MM.1S (cell line): ENCODE results near the gene GPC5.

Experiments
- DNase-seq: peaks from one replicate; pipeline ENCODE4 v3.0.0-alpha.2; 2015
- H2AFZ ChIP-seq: fragments of 300-600 bp; sonication (generic); 2 replicates; pipeline ENCODE4 v1.6.0; 2016; ENCODE audit warnings: antibody characterized with exemption, low read length
- H3F3A ChIP-seq: fragments of 300-600 bp; sonication (generic); 2 replicates; pipeline ENCODE4 v1.6.1; 2016; ENCODE audit warnings: mild to moderate bottlenecking, antibody characterized with exemption, low read length, moderate library complexity, mixed read lengths; ENCODE audit not compliant: insufficient read depth
- H3K27ac ChIP-seq: fragments of 300-600 bp; sonication (generic); 2 replicates; pipeline ENCODE4 v1.5.1; 2016; ENCODE audit warnings: mild to moderate bottlenecking, low read length
- H3K27me3 ChIP-seq: fragments of 300-600 bp; sonication (generic); replicated peaks from 2 replicates; pipeline ENCODE4 v1.6.0; 2016; ENCODE audit warnings: low read length; ENCODE audit not compliant: insufficient read depth
- H3K36me3 ChIP-seq: fragments of 300-600 bp; sonication (generic); replicated peaks from 2 replicates; pipeline ENCODE4 v1.6.1; 2016; ENCODE audit warnings: mild to moderate bottlenecking, low read length, mixed read lengths; ENCODE audit not compliant: insufficient read depth
- H3K4me1 ChIP-seq: fragments of 300-600 bp; sonication (generic); 2 replicates; pipeline ENCODE4 v1.6.1; 2016; ENCODE audit warnings: low read length, mixed read lengths
- H3K4me2 ChIP-seq: fragments of 300-600 bp; sonication (generic); 2 replicates; pipeline ENCODE4 v1.6.0; 2016; ENCODE audit warnings: low read depth, low read length
- H3K4me3 ChIP-seq: fragments of 300-600 bp; sonication (generic); 2 replicates; pipeline ENCODE4 v1.5.1; 2016; ENCODE audit warnings: low read length, mixed read lengths
- H3K79me2 ChIP-seq: fragments of 300-600 bp; sonication (generic); 2 replicates; pipeline ENCODE4 v1.6.1; 2016; ENCODE audit warnings: mixed run types, low read length, mixed read lengths
- H3K9ac ChIP-seq: fragments of 300-600 bp; sonication (generic); 2 replicates; pipeline ENCODE4 v1.6.1; 2016; ENCODE audit warnings: low read length, mixed read lengths
- H3K9me2 ChIP-seq: fragments of 300-600 bp; sonication (generic); replicated peaks from 2 replicates; pipeline ENCODE4 v1.6.1; 2016; ENCODE audit warnings: mild to moderate bottlenecking, low read length, mixed read lengths; ENCODE audit not compliant: insufficient read depth
- H3K9me3 ChIP-seq: fragments of 300-600 bp; sonication (generic); replicated peaks from 2 replicates; pipeline ENCODE4 v1.6.1; 2016; ENCODE audit warnings: mild to moderate bottlenecking, low read length, mixed read lengths; ENCODE audit not compliant: insufficient read depth
- H4K20me1 ChIP-seq: fragments of 300-600 bp; sonication (generic); 2 replicates; pipeline ENCODE4 v1.6.1; 2016; ENCODE audit warnings: mild to moderate bottlenecking, low read length, moderate library complexity, mixed read lengths; ENCODE audit not compliant: insufficient read depth
- CTCF ChIP-seq: fragments of 300-600 bp; sonication (generic); IDR thresholded peaks from 2 replicates; pipeline ENCODE4 v1.5.1; 2016; ENCODE audit warnings: antibody characterized with exemption, low read length, mixed read lengths
- EZH2 ChIP-seq: fragments of 300-600 bp; sonication (generic); optimal IDR thresholded peaks from 2 replicates; pipeline ENCODE3; 2017; ENCODE audit warnings: low read depth, mild to moderate bottlenecking, antibody characterized with exemption, low read length, mixed read lengths
- EZH2phosphoT487 ChIP-seq: fragments of 300-600 bp; sonication (generic); IDR thresholded peaks from 2 replicates; pipeline ENCODE4 v1.6.1; 2018; ENCODE audit warnings: antibody characterized with exemption, low read length

Gene GPC5

GRCh38 chr13:92622905-92623304 is 1224.5 kb downstream of the GPC5 start:
- H3K27ac ChIP-seq: no peak overlapping the region
- no peaks in the 10 kb centered on the region for H3K27me3 ChIP-seq
- no peaks in the 10 kb centered on the region for H3K9me3 ChIP-seq
- H3K4me3 ChIP-seq: no peak overlapping the region
- H3K36me3 ChIP-seq: no peaks in the 10 kb centered on the region
- no peak overlapping the region for H3K9ac ChIP-seq
- no peak overlapping the region for H3K4me2 ChIP-seq
- H3F3A ChIP-seq: no peaks in the 10 kb centered on the region
- TF ChIP-seq CTCF: no peak
- no peak for TF ChIP-seq EZH2phosphoT487
- TF ChIP-seq EZH2: no peak
- H3K79me2 ChIP-seq: no peaks in the 10 kb centered on the region
- H3K9me2 ChIP-seq: no peaks in the 10 kb centered on the region
- no peaks in the 10 kb centered on the region for H3K4me1 ChIP-seq
- no peak for DNase-seq
- H4K20me1 ChIP-seq: no peaks in the 10 kb centered on the region
- no peak overlapping the region for H2AFZ ChIP-seq

- Histone ChIP-seq H3K9ac (no peak overlapping the region), H3K79me2 (no peaks in the 10 kb centered on the region), H3K27me3 (no peaks in the 10 kb centered on the region), H3K4me2 (no peak overlapping the region), H3K4me3 (no peak overlapping the region), H2AFZ (no peak overlapping the region), H3F3A (no peaks in the 10 kb centered on the region), H3K27ac (no peak overlapping the region), H3K9me3 (no peaks in the 10 kb centered on the region), H3K36me3 (no peaks in the 10 kb centered on the region), H3K9me2 (no peaks in the 10 kb centered on the region), H4K20me1 (no peaks in the 10 kb centered on the region), H3K4me1 (no peaks in the 10 kb centered on the region)
- TF ChIP-seq CTCF: no peak
- TF ChIP-seq EZH2: no peak
- no peak for TF ChIP-seq EZH2phosphoT487
- no peak for DNase-seq
Observed at GRCh38 chr13:92626274-92626673, 1227.9 kb downstream of the GPC5 start.

GRCh38 chr13:92640936-92641335 is 1242.5 kb downstream of the GPC5 start:
- H3K9me2 ChIP-seq: no peaks in the 10 kb centered on the region
- H3K27ac ChIP-seq: no peak overlapping the region
- H3K4me2 ChIP-seq: no peak overlapping the region
- TF ChIP-seq CTCF (no peak), EZH2 (no peak), EZH2phosphoT487 (no peak)
- DNase-seq: no peak
- H3K27me3 ChIP-seq: no peaks in the 10 kb centered on the region
- no peaks in the 10 kb centered on the region for H3K36me3 ChIP-seq
- H3K9ac ChIP-seq: no peak overlapping the region
- no peaks in the 10 kb centered on the region for H3K4me1 ChIP-seq
- no peaks in the 10 kb centered on the region for H3F3A ChIP-seq
- H3K4me3 ChIP-seq: no peak overlapping the region
- no peaks in the 10 kb centered on the region for H3K9me3 ChIP-seq
- no peaks in the 10 kb centered on the region for H3K79me2 ChIP-seq
- no peak overlapping the region for H2AFZ ChIP-seq
- H4K20me1 ChIP-seq: no peaks in the 10 kb centered on the region
